GM18867 (cell line): ENCODE measurements around the gene PYGB.
"Not testable (repeated sequence)": the region's sequence is repeated elsewhere in the genome, so short reads cannot be mapped to it uniquely, and the experiment has no call there.

Experiments used
- ATAC-seq: cut with Tn5 transposase; IDR thresholded peaks from one replicate; pipeline ENCODE4 v1.9.1; 2021; ENCODE audit warnings: mild to moderate bottlenecking, moderate library complexity; ENCODE audit not compliant: unreplicated experiment

PYGB gene

DNA sequence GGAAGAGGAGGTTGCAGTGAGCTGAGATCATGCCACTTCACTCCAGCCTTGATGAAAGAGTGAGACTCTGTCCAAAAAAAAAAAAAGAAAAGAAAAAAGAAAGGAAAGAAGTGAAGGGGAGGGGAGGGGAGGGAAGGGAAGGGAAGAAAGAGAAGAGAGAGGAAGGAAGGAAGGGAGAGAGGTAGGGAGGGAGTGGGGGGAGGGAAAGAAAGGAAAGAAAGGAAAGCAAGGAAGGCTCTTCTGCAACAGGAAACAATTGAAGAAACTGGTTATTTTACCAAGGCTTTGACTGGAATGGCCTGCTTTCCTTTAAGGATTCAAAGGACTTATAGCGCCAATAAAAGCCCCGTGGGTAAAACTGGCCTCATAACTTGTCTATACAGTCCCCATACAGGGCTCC lies 78.1 kb downstream of the PYGB start:
- ATAC-seq, result no peak

DNA sequence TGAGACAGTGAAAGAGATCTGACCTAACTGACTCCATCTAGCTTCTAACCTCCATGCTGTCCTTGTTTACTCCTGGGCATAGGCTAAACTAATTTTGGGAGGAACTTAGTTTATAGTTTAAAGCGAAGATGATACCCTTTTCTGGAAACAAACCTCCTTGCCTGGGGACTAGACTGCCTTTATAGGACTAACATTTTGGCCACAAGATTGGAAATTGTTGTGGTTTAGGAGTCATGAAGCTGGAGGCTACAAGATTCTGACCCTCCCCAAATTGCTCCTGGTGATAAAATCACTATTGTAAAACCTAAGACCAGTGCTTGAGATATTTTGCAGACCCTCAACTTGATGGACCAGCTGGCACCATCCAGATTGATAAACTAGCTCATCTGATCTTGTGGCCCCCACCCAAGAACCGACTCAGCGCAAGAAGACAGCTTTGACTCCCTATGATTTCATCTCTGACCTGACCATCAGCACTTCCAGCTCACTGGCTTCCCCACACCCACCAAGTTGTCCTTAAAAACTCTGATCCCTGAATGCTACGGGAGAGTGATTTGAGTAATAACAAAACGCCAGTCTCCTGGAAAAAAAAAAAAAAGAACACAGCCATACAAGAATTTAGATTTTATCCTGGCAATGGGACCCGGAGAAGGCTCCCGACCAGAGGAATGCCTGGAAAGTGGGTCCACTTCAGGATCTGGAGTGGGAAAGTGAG lies 79.8 kb downstream of the PYGB start:
- ATAC-seq, result no peak

DNA sequence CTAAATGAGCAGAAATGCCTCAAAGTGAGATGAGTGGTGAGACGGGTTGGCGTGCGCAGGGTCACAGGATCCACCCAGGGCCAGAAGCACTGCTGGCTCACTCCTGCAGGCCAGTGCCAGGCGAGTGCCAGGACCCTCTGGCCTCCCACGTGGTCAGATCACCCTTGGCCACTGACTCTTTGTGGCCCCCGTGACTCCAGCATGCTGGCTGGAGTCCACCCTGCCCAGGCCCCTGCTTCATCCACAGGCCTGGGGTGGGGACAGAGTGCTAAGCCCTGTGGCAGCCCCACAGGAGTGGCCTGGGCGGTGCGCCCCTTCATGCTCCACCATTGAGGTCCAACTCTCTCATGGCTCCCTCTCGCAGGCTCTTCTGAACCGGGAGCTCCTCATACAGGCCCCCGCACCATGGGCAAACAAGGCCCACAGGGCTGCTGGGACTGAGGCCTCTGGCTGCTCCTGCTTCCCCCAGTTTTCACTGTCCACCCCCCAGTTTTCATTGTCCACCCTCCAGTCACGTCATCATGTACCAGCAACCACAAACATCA lies 81.1 kb downstream of the PYGB start:
- no peak for ATAC-seq

DNA sequence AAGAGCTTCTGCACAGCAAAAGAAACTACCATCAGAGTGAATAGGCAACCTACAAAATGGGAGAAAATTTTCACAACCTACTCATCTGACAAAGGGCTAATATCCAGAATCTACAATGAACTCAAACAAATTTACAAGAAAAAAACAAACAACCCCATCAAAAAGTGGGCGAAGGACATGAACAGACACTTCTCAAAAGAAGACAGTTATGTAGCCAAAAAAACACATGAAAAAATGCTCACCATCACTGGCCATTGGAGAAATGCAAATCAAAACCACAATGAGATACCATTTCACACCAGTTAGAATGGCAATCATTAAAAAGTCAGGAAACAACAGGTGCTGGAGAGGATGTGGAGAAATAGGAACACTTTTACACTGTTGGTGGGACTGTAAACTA lies 87.1 kb downstream of the PYGB start:
- ATAC-seq, result not testable (repeated sequence)

DNA sequence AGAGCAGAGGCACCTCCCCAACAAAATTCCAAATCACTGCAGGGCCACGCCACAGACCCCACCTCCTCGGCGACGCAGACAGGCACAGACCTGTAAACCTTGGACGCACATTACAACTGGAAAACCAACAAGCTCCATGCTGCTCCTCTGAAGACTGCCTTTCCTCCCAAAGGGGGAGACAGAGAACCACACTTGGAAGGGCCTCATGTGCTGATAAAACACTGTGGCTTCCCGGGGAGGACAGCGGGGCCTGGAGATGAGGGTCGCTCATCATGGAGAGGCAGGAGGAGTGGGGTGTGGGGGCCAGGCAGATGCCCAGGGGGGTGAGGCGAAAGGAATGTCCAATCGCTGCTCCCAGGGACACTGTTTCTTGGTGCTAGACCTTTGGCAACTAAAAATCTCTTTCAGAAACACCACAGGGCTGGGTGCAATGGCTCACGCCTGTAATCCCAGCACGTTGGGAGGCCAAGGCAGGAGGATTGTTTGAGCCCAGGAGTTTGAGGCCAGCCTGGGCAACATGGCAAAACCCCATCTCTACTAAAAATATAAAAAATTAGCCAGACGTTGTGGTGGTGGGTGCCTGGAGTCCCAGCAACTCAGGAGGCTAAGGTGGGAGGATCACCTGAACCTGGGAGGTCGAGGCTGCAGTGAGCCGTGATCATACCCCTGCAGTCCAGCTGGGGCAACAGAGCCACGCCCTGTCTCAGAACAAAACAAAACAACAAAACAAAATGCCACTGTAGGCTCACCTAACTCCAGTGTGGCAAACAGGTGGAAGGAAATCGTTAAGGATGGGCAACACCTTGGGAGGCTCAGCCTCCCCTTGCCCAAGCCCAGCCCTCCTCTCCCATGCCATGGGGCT lies 88.9 kb downstream of the PYGB start:
- no peak for ATAC-seq

DNA sequence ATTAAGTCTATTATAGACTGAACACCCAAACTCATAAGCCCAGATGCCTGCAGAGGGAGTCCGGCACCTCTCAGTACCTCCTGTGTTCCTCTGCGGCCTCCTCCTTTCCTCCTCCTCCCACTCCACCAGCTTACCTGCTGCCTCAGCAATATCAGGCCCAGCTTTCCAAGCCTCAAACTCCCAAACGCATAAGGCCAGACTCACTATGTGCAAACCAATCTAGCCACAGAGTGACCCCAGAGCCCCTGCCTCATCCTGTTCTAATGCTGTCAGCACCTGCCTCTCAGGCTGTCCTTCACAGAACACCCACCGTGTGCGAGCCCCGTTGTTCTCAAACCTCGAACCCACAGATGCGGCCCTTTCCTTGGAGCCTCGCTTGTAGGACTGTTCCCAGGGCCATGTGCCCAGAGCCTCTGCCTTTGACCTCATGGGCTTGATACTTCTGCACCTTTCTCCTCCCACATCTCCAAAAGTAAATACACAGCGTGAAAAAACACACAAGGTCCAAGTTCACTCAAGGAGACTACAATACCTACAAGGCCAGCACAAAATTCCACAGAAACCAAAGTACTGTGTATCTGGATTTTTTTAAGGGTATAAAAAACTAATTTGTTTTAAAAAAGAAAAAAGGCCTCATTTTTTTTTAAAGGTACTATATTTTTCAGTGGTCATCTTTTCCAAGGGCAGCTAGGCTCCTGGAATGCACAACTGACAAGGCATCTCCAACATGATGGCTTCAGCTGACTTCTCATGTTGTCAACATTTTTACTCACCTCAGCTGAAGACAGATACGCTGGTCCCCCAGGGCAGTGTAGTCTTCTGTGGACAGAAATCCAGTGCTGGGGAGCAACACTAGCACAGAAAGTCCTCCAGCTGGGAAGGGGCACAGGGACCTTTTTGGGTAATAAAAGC lies 90.5 kb downstream of the PYGB start:
- no peak for ATAC-seq

DNA sequence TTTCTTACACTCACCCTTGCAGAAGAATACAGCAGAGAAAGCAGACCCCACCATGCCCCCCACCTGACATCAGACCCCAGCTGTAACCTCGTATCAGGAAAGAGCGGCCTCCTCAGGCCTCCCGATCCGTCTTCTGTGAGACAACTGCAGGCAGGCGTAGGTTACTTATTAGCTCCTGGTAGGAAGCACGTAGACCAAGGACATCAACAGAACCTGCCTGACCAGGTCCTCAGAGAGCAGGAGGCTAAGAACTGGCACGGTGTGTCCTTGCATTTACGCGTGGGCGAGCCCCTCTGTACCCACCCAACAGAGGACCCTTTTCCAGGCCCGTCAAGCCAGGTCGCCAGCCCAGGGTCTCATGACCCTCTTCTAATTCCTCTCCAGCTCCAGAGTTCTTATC lies 91.7 kb downstream of the PYGB start:
- ATAC-seq, result no peak

DNA sequence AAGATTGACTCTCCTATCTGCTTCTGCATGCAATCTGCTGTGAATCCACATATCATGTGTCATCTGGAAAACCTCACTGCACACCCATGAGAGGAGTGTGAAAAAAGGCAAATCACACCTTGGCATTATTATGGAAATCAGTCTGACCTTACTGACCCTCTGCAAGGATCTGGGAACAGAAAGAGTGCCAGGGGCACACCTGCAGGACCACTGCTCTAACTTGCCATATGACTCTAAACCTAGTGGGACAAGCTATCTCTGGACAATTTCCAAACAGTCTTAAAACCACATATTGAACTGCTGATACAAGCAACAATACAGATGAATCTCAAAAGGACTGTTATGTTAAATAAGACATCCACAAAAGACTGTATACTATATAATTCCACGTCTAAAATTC lies 92.5 kb downstream of the PYGB start:
- ATAC-seq, result no peak

DNA sequence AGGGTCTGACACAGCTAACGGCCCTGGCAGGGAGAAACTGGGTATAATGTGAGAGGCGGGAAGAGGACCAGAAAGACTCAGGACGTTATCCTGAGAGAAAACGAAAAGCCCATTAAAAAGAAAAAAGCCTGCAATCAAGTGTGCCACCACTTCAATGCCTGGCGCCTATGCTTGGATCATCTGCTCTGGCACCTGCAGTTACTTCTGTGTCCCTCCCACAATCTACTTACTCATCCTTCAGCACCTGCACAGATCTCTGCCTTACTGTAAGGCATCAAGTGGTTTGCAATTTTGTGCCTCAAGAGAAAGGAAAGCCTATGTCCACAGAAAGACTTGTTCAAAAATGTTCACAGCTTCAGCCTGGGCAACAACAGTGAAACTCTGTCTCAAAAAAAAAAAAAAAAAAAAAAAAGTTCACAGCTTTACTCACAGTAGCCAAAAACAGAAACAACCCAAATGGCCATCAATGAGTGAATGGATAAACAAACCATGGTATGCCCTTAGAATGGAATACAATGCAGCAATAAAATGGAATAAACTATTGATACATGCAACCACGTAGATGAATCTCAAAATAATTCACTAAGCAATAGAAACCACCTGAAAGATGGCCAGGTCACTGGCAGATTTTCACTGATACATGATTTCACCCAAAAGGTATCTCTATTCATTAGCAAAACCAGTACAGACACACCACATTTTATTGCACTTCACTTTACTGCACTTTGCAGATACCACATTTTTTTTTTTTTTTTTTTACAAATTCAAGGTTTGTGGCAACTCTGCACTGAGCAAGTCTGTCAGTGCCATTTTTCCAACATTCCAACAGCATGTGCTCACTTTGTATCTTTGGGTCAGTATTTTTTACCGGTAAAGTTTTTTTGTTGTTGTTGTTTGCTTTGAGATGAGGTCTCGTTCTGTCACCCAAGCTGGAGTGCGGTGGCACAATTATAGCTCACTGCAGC lies 94.1 kb downstream of the PYGB start:
- no peak for ATAC-seq

DNA sequence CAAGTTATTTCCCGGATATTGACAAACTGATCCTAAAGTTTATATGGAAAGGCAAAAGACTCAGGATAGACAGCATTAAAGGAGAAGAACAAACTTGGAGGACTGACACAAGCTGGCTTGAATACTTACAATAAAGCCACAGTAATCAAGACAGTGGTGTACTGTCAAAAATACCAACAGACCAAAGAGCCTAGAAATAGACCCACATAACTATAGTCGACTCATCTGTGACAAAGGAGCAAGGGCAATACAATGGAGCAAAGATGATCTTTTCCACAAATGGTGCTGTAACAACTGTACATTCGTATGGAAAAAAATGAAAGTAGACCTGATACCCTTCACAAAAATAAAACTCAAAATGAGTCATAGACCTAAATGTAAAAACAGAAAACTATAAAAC lies 96.7 kb downstream of the PYGB start:
- no peak for ATAC-seq

DNA sequence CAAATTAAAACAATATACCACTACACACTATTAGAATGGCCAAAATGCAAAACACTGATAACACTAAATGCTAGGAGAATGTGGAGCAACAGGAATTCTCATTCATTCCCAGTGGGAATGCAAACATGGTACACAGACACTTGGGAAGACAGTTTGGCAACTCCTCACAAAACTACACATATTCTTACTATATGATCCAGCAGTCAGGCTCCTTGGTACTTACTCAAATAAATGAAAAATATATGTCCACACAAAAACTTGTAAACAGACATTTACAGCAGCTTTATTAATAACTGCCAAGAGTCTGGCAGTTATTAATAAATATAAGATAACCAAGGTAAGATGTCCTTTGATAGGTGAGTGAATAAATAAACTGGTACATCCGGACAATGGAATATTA lies 97.8 kb downstream of the PYGB start:
- no peak for ATAC-seq

DNA sequence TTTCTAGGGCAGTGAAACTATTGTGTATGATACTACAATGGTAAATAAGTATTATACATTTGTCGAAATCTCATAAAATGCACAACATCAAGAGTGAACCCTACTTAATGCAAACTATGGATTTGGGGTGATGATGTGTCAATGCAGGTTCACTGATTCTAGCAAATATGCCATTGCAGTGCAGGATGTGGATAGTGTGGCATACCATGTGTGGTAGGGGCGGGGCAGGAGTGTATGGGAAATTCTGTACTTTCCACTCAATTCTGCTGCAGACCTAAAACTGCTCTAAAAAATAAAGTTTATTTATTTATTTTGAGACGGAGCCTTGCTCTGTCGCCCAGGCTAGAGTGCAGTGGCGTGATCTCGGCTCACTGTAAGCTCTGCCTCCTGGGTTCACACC lies 98.5 kb downstream of the PYGB start:
- ATAC-seq, result no peak
